HG02623 (cell line): ENCODE data around the gene SEC61A2.

ENCODE experiments used
- ATAC-seq: cut with Tn5 transposase; IDR thresholded peaks from one replicate; pipeline ENCODE4 v1.9.1; 2021; ENCODE audit warnings: moderate library complexity; ENCODE audit not compliant: unreplicated experiment

Gene SEC61A2

GRCh38 chr10:12195603-12196506 is 66.4 kb downstream of the SEC61A2 start, which contains the start of the genes CDC123 and NUDT5:
TSS of gene CDC123 (plus strand) at chr10:12196188. CDS start at chr10:12196246, 58 bp downstream.
TSS of gene NUDT5 (minus strand) at chr10:12195891. CDS start at chr10:12186291, 9,600 bp downstream.
- ATAC-seq = peak; percentile 87

GRCh38 chr10:12196531-12197211 is 67.2 kb downstream of the SEC61A2 start:
- ATAC-seq = no peak

DNA sequence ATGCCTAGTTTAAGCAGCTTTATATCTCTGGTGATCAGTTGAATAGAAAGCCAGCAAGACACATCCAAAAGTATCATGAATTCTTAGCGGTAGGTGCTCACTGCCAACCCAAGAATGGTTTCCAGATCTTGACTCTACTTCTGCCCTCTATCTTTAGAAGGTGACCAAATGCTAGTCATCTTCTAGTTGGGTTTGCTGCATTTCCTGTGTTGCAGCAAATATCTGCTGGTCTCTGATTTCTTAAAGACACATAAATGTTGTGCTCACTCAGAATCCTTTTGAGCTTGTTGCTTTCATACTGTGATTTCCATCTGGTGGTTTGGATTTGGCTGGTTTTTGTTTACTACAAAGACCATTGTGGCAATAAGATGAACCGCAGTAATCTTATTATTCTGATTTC is 68.7 kb downstream of the SEC61A2 start:
- no peak for ATAC-seq

DNA sequence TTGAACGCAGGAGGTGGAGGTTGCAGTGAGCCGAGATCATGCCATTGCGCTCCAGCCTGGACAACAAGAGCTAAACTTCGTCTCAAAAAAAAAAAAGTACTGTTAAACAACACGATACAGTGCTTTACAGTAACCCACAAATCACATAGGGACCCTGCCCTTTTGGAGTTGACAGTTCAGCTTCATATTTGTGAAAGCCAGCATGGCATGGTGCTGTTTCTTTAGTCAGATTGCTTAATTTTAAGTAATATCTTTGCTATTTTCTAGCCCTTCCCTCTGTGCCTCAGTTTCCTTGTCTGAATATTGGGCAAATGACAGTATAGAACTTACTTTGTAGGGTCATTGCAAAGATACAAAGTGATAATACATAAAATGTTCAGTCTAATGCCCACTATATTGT is 71.4 kb downstream of the SEC61A2 start:
- ATAC-seq = no peak

- no peak for ATAC-seq
Measured at GRCh38 chr10:12201543-12201942, 72.1 kb downstream of the SEC61A2 start.

GRCh38 chr10:12202226-12202625 is 72.7 kb downstream of the SEC61A2 start:
- ATAC-seq = no peak

DNA sequence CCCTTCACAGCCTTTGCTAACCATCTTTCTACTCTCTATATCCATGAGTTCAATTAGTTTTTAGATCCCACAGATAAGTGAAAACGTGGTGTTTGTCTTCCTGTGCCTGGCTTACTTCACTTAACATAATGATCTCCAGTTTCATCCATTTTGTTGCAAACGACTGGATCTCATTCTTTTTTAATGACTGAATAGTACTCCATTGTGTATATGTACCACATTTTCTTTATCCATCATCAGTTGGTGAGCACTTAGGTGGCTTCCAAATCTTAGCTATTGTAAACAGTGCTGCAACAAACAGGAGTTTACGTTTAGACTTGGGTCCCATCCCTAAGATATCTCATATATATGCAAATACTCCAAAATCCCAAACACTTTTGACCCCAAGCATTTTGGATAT is 75.6 kb downstream of the SEC61A2 start:
- ATAC-seq = no peak

DNA sequence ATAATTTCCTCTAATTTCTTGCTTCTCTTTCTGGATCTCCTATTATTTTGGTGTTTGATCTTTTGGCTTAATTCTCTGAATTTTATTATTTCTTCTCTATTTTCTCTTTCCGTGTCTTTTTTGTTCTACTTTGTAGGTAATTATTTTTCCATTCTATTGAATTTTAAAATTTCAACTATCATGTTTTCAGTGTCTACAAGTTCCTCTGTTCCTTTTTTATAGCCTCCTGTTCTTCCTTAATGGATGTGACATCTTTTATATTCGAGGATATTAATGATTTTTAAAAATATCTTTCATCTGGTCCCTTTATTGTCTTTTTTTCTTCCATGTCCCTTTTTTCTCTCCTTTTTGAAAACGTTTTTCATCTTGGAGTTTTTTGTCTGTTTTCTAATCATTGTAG is 77.6 kb downstream of the SEC61A2 start:
- ATAC-seq = no peak

- ATAC-seq = no peak
Measured at GRCh38 chr10:12208460-12208859, 79.0 kb downstream of the SEC61A2 start.

- ATAC-seq = no peak
Measured at GRCh38 chr10:12212454-12212853, 83.0 kb downstream of the SEC61A2 start.

DNA sequence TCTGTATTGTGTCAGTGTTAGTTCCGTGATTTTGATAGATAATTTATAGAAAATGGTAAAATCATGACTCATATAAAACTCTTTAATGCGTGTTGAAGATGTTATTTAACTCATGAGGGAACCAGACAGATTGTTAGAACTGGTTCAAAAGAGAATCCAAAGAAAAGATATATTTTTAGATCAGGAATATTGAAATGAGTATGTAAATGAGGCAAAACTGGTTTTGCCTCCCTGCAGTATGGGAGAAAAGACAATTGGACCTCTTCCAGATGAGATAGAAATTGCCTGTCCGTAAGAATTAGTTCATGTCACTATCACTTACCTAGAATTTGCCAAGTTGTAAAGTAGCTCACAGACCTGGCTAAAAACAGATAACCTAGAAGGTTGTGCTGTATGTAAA is 84.1 kb downstream of the SEC61A2 start:
- no peak for ATAC-seq

GRCh38 chr10:12214093-12214492 is 84.6 kb downstream of the SEC61A2 start:
- ATAC-seq = no peak

DNA sequence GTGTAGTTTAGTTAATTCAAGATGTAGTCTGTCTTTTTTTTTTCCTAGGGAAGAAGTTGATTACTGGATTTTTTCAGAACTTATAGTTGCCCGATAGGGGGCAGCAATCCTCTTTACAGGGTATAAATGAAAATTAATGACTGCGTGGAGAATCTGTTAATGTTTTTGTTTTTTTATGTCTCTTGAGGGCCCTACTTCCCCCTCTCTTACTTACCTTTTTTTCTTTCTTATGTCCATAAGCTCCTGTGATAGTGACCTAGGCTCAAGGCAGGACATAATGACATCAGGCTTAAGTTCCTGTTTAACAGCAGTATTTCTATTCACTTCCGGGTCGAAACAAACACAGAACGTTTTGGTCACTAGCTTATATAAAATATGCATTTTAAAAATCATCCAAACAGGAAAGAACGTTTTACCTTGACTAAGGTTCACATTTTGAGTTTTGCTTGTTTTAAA is 85.3 kb downstream of the SEC61A2 start:
- ATAC-seq = no peak
